Stimulated activated CD8-positive, alpha-beta memory T cell treated with anti-CD3 and anti-CD28 coated beads, Interleukin-7, amount 100 ng/mL, for 1 hour (primary cell): ENCODE measurements around the gene NDFIP1.
"Not testable (repeated sequence)": the region's sequence is repeated elsewhere in the genome, so short reads cannot be mapped to it uniquely, and the experiment has no call there.

Experiments
- DNase-seq, 2 donors: peaks; one replicate each; pipeline ENCODE4 v3.0.0-alpha.2; 2020; ENCODE audit warnings: low read depth in 2 of 2

Gene NDFIP1, protein sequence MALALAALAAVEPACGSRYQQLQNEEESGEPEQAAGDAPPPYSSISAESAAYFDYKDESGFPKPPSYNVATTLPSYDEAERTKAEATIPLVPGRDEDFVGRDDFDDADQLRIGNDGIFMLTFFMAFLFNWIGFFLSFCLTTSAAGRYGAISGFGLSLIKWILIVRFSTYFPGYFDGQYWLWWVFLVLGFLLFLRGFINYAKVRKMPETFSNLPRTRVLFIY

DNA sequence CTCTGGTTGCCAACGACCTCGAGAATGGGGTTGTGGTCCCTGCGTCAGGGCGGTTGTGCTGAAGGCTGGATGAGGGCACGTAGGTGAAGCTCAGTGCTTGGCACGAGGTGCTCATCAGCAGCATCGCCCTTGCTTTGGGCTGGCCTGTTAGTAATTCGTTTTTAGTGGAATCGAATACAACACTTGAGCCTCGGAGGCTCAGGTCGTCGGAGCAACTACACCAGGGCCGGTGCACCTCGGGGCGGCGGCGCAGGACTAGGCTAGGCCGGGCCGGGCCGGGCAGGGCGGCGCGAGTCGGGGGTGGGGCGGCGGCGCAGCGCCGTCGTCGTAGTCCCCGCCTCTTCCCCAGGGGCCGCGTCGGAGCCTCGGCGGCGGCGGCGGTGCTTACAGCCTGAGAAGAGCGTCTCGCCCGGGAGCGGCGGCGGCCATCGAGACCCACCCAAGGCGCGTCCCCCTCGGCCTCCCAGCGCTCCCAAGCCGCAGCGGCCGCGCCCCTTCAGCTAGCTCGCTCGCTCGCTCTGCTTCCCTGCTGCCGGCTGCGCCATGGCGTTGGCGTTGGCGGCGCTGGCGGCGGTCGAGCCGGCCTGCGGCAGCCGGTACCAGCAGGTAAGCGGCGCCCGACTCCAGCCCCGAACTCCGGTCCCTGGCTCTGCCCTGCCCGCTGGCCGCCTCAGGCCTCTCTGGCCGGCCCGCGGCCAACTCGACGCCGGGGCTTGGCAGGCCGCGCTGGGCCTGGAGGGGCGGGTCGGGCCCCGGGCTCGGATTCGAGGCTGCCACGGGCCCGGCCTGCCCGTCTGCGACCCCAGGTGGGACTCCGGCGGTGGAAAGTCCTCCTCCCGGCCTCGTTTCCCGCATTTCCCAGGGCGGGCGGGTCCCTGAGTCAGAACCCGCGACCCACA, at the start of gene NDFIP1:
NDFIP1 (plus strand) TSS at position 348 of the 899 bp plus-strand sequence; CDS start at position 544, 196 bp downstream.
- peak; percentile 66 to 74 for DNase-seq

DNA sequence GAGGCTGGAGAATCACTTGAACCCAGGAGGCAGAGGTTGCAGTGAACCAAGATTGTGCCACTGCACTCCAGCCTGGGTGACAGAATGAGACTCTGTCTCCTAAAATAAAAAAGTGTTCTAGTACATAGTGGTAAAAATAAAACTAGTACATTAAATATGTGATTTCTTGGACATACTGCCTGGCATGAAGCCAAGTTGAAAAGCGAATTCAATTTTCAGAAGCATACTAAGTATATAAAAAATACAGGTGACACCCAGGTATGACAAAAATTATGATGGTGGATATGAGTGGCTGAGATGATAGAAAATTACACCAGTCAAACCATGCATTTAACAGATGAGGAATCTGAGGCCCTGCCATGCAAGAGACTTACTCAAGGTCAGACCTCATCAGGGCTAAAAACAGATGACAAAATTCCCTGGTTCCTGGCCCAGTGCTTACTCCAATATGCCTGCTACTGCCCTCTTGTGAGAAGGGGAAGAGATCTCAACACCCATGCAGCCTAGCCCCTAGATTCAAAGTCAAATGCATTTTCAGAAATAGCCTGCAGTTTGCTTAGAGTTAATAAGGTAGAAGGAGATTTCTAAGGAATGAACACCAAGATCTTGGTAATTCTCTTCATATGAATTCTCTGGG, 49.2 kb upstream of the NDFIP1 start:
- DNase-seq = no peak

DNA sequence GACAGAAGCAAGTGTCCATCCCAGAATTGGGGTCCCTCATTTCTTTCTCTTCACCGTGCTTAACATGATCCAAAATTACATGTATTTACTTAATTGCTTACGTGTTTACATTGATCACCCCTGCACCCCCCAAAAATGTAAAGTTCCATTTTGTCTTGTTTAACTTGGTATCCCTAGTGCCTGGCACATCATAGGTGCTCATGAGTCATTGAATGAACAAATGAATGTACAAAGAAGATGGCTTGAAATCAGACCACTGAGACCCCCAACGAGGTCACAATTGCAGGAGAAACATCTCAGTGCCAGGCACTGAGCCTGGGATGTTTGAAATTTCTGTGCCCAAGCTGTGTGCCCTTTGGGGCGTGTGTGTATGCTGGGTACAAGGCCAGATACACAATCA, 45.2 kb upstream of the NDFIP1 start:
- DNase-seq = no peak

DNA sequence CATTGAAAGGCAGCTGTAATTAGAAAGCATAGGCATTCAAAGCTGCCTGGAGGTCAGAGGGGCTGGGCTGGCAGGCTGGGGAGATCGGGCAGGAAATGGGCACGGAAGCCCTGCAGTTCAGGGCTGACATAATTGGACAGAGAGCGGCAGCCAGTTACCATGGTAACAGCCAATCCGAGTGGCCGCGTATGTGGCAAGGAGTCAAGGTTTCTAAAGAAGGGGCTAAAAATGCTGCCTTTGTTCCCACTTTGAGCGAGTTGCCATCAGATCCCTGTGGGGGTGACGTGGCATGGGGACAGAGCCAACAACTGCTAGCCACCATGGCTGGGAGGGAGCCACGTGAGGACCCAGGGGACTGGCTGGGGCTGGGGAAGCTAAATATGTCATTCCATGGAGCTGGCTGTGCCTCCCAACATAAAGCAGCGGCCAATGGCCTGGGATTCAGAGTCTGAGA, 44.7 kb upstream of the NDFIP1 start:
- DNase-seq = no peak

DNA sequence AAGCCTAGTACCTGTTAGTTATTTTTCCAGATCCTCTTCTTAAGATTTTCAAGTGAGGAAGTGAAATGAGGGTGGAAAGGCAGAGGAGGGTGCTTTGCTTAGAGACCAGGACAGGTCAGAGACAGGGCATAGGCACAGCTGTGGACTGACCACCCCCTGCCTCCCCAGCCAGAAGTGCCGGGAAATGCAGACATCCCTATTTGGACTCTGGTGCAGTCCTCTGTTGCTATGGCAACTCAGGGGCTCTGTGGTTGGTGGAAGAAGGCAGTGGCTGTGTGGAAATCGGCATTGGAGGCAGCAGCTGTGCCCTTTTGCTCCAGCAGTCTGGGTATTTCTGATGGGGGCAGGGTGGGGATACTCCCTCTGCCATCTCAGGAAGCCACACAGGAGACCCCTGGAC, 43.3 kb upstream of the NDFIP1 start:
- DNase-seq = no peak

DNA sequence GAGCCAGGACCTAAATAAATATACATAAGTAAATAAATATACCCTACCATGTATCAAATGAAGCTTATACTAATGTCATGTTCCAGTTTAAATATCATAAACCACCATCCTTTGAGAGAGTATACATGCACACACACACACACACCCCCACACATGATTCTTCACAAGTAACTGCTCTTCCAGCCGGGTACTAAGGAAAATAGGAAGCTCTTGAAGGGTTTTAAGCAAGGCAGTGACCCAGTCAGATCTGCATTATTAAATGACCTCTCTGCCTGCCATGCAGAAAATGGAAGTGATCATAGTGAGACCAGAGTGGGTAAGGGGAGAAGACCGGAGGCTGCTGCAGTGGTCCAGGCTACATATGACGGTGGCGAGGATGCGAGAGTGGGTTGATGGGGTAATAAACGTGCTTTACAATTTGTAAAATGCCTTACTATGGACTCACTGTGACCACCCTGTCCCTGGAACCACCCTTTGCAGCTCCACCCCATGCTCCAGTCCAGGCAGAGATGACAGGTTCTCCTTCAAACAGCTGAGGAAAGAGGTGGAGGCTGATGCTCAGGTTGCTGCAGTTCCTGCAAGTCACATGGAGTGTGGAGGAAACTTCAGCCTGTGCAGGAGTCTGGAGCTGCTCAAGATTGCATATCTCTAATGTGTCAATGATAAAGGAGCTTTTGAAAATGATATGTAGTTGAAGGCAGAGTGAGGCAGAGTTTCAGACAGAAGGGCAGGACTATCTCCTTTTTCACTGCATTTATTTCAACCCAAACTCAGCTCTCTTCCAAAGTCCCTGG, 38.8 kb upstream of the NDFIP1 start:
- DNase-seq = no peak

DNA sequence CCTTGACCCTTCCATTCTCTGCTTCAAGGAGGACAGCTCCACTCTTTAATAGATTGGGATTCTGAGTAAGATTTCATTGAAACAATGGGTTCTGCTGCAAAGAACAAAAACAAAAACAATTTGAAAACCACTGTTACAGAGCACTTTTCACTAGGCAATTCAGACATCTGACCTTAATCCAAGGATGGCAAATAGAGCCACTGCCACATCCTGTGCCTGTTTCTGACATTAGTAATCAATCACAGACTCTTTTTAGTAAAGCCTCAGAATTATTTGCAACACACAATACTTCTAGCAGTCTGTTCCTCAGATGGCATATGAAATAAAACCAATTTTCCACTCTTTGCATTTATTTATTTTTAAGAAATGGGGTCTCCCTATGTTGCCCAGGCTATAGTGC, 37.8 kb upstream of the NDFIP1 start:
- no peak for DNase-seq

DNA sequence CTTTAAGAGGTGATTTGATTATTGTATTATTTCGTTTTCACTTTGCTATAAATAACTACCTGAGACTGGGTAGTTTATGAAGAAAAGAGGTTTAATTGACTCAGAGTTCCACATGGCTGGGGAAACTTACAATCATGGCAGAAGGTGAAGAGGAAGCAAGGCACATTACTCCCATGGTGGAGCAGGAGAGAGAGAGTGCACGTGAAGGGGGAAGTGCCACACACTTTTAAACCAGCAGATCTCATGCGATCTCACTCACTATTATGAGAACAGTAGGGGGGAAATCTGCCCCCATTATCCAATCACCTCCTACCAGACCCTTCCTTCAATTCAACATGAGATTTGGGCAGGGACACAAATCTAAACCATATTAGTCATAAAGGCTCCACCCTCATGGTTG, 36.1 kb upstream of the NDFIP1 start:
- DNase-seq = no peak

DNA sequence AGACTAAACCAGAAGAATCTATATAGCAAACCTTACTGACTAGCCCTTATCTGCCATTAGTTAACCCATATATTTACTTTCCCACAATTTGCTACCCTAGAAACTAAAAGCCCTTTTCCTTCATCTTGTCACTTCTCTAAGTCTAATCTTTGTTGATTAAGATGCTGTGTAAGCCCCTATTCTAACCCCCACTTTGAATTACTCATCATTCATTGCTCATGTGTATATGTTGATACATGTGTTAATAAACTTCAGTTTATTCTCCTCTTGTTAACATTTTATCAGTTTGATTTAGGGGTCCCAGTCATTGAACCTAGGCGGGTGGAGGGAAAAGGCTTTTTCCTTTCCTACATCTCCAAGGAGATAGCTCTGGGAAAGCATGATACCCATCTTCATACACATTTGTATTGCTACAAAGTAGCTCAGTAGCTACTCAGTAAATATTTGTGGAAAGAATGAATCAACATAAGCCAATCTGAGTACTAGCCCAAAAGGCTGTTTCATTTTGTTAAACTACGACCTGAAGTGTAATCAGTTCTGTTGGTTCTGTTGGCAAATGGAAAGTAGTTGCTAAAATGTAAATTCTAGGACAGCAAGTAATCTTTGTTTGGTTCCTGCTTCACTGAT, 35.1 kb upstream of the NDFIP1 start:
- no peak for DNase-seq

DNA sequence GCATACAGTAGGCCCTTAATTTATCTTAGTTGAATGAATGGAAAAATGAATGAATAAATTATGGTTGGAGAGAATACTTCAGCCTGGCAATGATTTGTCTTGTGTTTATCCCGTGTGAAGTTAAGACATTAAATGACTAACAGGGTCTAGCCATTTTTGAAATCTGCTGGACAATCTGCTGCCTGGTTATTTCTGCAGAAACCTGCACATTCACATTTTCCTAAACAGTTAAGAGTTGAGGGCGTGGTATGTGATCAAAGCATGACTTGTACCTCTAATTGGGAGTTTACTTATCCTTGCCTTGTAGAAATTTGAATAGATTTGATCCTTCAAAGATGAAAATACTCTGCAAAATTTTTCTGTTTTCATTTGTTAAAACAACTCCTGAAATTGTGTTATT, 34.6 kb upstream of the NDFIP1 start:
- no peak for DNase-seq

DNA sequence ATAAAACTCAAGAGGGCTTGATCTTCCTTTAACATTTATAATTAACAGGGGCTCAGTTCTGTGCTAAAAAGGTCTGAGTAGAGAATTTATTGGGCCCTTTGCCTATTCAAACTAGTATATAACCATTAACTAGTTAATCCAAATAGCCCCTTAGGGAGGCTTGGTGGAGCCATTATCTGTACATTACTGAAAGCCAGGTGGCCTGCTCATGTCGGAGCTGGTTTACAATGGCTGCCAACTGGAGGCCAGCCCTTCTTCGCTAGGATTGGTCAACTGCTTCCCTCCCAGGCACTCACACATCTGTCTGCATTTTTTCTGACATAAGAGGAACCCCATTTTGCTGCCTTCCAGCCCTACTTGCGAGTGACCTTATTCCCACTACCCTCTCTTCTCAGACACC, 30.4 kb upstream of the NDFIP1 start:
- no peak for DNase-seq

DNA sequence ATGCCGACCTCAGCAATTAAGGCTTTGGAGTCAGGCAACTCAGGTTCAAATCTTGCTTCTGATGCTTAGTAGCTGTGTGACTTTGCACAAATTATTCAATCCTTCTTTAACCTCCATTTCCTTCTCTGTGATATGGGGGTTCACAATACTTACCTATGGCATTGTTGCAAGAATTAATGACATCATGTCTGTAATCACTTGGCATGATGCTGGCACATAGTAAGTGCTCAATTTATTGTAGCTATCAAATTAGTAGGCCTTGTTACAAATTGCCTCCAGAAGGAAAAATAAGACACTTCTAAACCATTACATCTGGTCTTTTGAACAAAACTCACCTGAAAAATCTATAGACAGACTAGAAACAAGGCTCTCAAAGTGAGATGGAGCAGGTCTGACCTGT, 29.9 kb upstream of the NDFIP1 start:
- no peak for DNase-seq

DNA sequence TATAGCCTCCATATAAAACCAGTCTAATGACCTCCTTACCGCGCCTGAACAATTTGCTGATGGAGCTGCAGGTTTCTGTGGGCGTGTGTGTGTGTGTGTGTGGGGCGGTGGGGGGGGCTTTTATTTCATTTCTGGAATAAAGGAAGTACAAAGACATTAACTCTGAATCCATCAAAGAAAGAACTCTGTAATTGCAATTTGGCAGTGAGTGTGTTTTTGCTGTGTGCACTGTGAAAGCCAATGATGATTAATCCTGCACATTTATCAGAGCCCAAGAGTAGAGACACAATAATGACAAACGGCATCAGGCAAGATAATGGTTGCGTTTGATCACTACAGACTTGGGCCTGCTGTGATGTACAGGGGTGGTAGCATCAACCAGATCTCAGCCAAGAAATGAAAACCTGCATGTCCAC, 29.3 kb upstream of the NDFIP1 start:
- no peak for DNase-seq

DNA sequence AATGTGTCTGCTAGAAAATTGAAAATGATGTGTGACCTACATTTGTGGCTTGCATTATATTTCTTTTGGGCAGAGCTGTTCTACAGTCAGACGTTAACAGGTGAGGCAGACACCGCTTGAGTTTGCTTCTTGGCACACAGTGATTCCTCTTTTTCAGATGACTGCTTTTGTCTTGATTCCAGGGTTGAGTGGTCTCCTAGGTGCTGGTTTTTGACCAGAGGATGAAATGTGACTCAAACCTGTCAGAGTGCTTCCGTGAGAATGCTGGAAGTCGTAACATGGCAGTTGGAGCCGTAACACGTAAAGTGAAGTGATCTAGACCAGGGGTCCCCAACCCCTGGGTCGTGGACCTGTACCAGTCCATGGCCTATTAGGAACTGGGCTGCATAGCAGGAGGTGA, 28.3 kb upstream of the NDFIP1 start:
- DNase-seq = no peak

DNA sequence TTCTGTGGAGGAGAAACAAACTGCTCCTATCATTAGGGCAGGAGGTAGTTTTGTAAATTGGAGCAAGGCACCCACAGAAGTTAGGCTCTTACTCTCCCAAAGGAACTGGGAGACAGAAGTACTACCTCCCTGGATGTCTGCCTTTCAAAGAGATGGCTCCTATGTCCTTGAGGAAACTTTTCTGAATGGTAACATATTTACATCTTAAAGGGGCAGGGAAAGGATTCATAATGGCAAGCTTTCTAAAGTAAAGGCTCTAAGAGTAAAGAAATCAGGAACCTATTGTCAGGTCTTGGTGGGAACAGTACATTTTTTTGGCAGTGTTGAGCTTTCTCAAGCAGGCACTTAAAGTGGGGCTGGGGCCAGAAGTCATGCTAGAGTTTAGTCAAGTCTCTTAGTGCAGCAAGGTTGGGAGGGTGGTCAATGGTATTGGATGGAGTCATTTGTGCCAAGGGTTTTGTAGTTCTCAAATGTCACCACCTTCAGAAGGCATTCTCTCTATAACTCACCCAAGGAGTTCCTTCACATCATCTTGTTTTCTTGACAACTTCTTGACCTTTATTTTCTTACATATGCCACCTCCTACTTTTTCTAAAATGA, 26.3 kb upstream of the NDFIP1 start:
- DNase-seq = no peak

DNA sequence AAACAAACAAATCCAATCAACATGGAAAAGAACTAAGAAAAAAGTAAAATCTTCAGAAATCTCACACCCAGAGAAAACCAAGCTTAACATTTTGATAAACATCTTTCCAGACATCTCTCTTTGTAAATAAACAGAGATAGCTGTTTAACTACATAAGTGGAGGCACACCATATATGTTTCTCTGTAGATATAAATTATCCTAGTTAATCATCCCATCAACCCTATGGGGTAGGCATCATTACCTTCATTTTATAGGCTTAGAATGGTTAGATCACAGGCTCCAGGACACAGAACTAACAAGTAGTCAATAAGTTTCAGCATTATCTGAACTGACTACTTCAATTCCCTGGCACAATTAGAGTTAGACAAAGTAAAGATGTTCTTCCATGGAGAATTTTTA, 22.4 kb upstream of the NDFIP1 start:
- no peak for DNase-seq

DNA sequence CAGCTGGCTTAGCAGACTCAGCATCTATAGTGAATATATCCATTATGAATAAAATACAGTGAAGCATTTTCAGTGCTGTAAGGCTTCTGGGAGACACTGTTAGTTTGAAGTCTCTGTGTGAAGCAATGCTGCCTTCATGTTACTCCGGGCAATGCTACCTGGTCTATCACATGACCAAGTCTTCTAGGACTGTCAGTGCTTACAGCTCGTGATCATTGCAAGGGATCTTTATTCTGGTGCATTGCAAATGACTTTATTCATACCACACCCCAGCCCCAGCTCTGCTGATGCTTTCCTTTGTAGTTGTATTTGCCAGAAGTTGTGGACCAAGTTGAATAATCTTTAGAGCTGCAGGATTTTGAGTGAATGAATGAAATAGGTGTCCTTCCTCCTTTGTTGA, 21.9 kb upstream of the NDFIP1 start:
- no peak for DNase-seq

DNA sequence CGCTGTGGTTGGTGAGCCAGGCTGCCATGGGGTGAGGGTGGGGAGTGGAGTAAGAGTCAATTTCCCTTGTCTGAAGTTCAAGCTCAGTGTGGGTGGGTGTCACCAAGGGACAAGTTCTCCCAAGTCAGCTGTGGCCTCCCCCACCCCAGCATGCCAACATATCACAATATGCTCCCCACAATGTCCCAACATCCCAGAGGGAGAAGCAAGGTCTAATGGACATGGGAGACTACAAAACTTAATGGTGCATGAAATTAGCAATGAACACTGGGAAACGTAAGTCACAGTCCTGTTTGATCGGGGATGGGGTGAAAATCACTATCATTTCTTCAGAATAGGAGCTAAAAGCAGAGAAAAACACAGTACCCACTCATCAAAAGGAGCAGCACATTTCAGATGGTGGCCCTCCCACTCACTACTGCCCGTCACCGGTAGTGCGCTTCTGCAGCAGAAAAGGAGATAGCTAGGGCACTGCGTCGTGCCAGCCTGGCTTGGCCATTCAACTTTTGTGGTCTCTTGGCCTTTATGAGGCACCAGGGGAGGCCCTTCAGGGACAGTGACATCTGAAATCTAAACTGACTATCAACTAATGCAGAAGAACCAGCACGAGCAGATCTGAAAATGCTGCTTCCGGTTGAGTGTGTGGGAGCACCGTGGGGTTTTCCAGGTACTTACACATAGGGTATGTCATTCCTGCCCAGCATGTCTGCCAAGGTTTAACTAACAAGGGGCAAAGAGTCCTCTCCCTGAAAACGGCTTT, 20.5 kb upstream of the NDFIP1 start:
- no peak for DNase-seq

DNA sequence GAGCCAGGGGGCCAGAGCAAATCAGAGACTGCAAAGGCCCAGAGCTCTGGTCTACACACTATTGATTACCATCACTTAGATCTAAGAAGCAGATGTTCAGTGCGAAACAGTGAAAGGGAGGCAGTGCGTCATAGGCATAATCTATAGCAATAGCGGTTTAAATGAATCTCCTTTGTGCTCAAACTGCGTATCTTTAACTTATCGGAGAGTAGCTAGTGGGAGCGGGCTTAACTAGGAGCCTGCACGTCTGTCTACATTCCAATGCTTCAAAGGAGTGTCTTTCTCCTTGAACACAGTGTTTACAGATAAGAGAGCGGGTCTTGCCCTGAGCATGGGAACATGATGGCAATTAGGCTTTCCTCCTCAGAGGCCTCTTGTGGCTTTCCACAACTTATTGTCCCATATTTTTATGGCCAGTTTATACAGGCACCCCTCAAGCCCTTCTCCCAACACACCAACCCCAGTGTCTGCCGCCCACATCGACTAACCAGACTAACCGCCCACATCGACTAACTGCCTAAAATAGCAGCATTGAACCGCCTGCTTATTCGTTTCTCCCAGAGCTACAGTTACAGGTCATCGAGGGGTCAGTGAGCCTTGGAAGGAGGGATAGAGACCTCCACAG, 19.6 kb upstream of the NDFIP1 start:
- not testable (repeated sequence) for DNase-seq

DNA sequence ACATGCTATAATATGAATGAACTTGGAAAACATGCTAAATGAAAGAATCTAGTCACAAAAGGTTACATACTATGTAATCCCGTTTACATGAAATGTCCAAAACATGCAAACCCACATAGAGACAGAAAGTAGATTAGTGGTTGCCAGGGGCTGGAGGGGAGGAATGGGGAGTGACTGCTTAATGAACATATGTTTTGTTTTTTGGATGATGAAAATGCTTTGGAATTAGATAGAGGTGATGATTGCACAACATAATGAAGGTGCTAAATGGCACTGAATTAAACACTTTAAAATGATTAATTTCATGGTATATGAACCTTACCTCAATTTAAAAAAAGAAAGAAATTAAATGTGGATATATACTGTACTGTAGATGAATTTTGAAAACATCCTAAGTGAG, 17.6 kb upstream of the NDFIP1 start:
- DNase-seq = no peak
